WTC11 (cell line): ENCODE measurements around the gene COPE. TPM values are rescaled to one million over a fixed set of nuclear protein-coding genes. Genes with fewer than 3 reads are reported as not detected.
"Not testable (repeated sequence)": the region's sequence is repeated elsewhere in the genome, so short reads cannot be mapped to it uniquely, and the experiment has no call there.

Experiments
- ATAC-seq: fragments of 200-7000 bp; cut with Tn5 transposase; 2 replicates; pipeline ENCODE4 v1.10.0; 2021; ENCODE audit warnings: mild to moderate bottlenecking, moderate library complexity
- CTCF ChIA-PET: fragments of 300-600 bp; sonication (Branson Sonifier 250); formaldehyde crosslinking; loops from one replicate; lab custom pipeline; 2021; ENCODE audit warnings: antibody characterized with exemption; lab: Charles Lee
- POLR2A ChIA-PET: fragments of 350-600 bp; sonication (Branson Sonifier 250); formaldehyde crosslinking; loops from one replicate; lab custom pipeline; 2021; ENCODE audit warnings: antibody characterized with exemption; lab: Charles Lee
- DNase-seq: peaks from one replicate; pipeline ENCODE4 v3.0.0; 2021; ENCODE audit warnings: low spot score
- H3K27ac Mint-ChIP-seq: 2 replicates; pipeline ENCODE4 v1.8.0; 2021; ENCODE audit warnings: mixed read lengths
- H3K27me3 Mint-ChIP-seq: 2 replicates; pipeline ENCODE4 v1.8.0; 2021; ENCODE audit warnings: low read depth, mild to moderate bottlenecking, moderate library complexity, mixed read lengths
- H3K36me3 Mint-ChIP-seq: 2 replicates; pipeline ENCODE4 v1.8.0; 2021; ENCODE audit warnings: mixed read lengths
- H3K4me1 Mint-ChIP-seq: 2 replicates; pipeline ENCODE4 v1.8.0; 2022; ENCODE audit warnings: mixed read lengths
- H3K4me3 Mint-ChIP-seq: 2 replicates; pipeline ENCODE4 v1.8.0; 2021; ENCODE audit warnings: mild to moderate bottlenecking, moderate library complexity, mixed read lengths
- H3K9me3 Mint-ChIP-seq: 2 replicates; pipeline ENCODE4 v1.8.0; 2021; ENCODE audit warnings: mixed read lengths
- ATF1 ChIP-seq: sonication (generic); formaldehyde crosslinking; IDR thresholded peaks from 2 replicates; pipeline ENCODE4 v1.8.1; 2023; ENCODE audit warnings: mild to moderate bottlenecking, moderate library complexity, missing genetic modification reagents
- CREB1 ChIP-seq: sonication (generic); formaldehyde crosslinking; IDR thresholded peaks from 2 replicates; pipeline ENCODE4 v1.8.0; 2023; ENCODE audit warnings: mild to moderate bottlenecking, missing genetic modification reagents
- CREM ChIP-seq: sonication (generic); formaldehyde crosslinking; IDR thresholded peaks from 2 replicates; pipeline ENCODE4 v1.8.1; 2022; ENCODE audit warnings: mild to moderate bottlenecking, missing genetic modification reagents, moderate library complexity
- CTCF ChIP-seq: fragments of 200-600 bp; IDR thresholded peaks from 2 replicates; pipeline ENCODE4 v1.8.0; 2022; ENCODE audit warnings: antibody characterized with exemption
- EMX1 ChIP-seq: fragments of 250-450 bp; sonication (Bioruptor Pico); IDR thresholded peaks from 2 replicates; pipeline ENCODE4 v1.8.0; 2021; ENCODE audit warnings: mild to moderate bottlenecking
- HMGXB4 ChIP-seq: sonication (generic); formaldehyde crosslinking; IDR thresholded peaks from 2 replicates; pipeline ENCODE4 v1.8.1; 2023; ENCODE audit warnings: mild to moderate bottlenecking, moderate library complexity, missing genetic modification reagents
- NR2C2 ChIP-seq: sonication (generic); formaldehyde crosslinking; IDR thresholded peaks from 2 replicates; pipeline ENCODE4 v1.8.0; 2022; ENCODE audit warnings: mild to moderate bottlenecking, missing genetic modification reagents
- SMAD4 ChIP-seq: sonication (generic); formaldehyde crosslinking; IDR thresholded peaks from 2 replicates; pipeline ENCODE4 v1.8.0; 2022; ENCODE audit warnings: mild to moderate bottlenecking, missing genetic modification reagents
- SP1 ChIP-seq: sonication (generic); formaldehyde crosslinking; conservative IDR thresholded peaks from 2 replicates; pipeline ENCODE4 v1.8.1; 2022; ENCODE audit warnings: missing genetic modification reagents
- TCF7 ChIP-seq: sonication (generic); formaldehyde crosslinking; IDR thresholded peaks from 2 replicates; pipeline ENCODE4 v1.8.0; 2022; ENCODE audit warnings: mild to moderate bottlenecking, low read depth, missing genetic modification reagents, moderate library complexity
- ZNF317 ChIP-seq: sonication (generic); formaldehyde crosslinking; IDR thresholded peaks from 2 replicates; pipeline ENCODE4 v1.8.1; 2023; ENCODE audit warnings: low read depth, mild to moderate bottlenecking, moderate library complexity, missing genetic modification reagents, borderline replicate concordance
- ZNF423 ChIP-seq: fragments of 250-450 bp; sonication (Bioruptor Pico); IDR thresholded peaks from 2 replicates; pipeline ENCODE4 v2.1.2; 2022; ENCODE audit warnings: mild to moderate bottlenecking, moderate library complexity
- total RNA-seq: library from RNA; stranded (reverse); gene quantifications from 3 replicates; pipeline ENCODE4 v1.2.3, GENCODE V29; 2021

COPE gene
- total RNA-seq, 1 experiment from 2014 or later, result 228 TPM

GRCh38 chr19:18904334-18905057 lies 14.7 kb downstream of the COPE start:
- ATAC-seq (no peak), DNase-seq (no peak)
- H3K9me3 Mint-ChIP-seq, result no peaks in the 10 kb centered on the region
- no peaks in the 10 kb centered on the region for H3K27me3 Mint-ChIP-seq
- ChIA-PET CTCF (interaction anchor here (1.6 kb wide), 1 partner anchor 15 kb away, joined by 3 read pairs; the partner anchor contains the start of genes COPE and DDX49), POLR2A (no interaction called here)
- H3K27ac Mint-ChIP-seq, result no peak overlapping the region
- no peak overlapping the region for H3K4me3 Mint-ChIP-seq
- TF ChIP-seq CREB1 (CRISPR knock-in tag), result no peak
- no peak for TF ChIP-seq CREM (CRISPR knock-in tag)
- no peak for TF ChIP-seq ZNF317
- TF ChIP-seq CTCF, result no peak
- no peak for TF ChIP-seq SP1 (CRISPR knock-in tag)
- TF ChIP-seq ATF1 (CRISPR knock-in tag), result no peak
- H3K36me3 Mint-ChIP-seq, result peaks cover 8% of the 10 kb centered on the region; the same call in 1 of the 2 replicates
- no peaks in the 10 kb centered on the region for H3K4me1 Mint-ChIP-seq

GRCh38 chr19:18903156-18904037 lies 15.8 kb downstream of the COPE start:
- H3K9me3 Mint-ChIP-seq, result no peaks in the 10 kb centered on the region
- H3K36me3 Mint-ChIP-seq, result peaks cover 8% of the 10 kb centered on the region; the same call in 1 of the 2 replicates
- H3K4me3 Mint-ChIP-seq, result no peak overlapping the region
- no peak for DNase-seq
- ATAC-seq, result no peak
- ChIA-PET POLR2A (no interaction called here), CTCF (interaction anchor here (1.3 to 1.6 kb wide), 2 partner anchors 16 to 56 kb away, joined by 3 to 4 read pairs; partner anchors contain the start of genes COPE and DDX49)
- no peaks in the 10 kb centered on the region for H3K4me1 Mint-ChIP-seq
- no peak overlapping the region for H3K27ac Mint-ChIP-seq
- TF ChIP-seq TCF7, result no peak
- no peak for TF ChIP-seq SMAD4 (CRISPR knock-in tag)
- TF ChIP-seq ZNF423 (CRISPR knock-in tag), result no peak
- TF ChIP-seq CTCF, result no peak
- no peak for TF ChIP-seq NR2C2
- no peak for TF ChIP-seq EMX1
- no peak for TF ChIP-seq HMGXB4 (CRISPR knock-in tag)
- no peaks in the 10 kb centered on the region for H3K27me3 Mint-ChIP-seq

- H3K27me3 Mint-ChIP-seq, H3K4me1 Mint-ChIP-seq, H3K36me3 Mint-ChIP-seq, H3K27ac Mint-ChIP-seq, H3K9me3 Mint-ChIP-seq, DNase-seq, POLR2A ChIA-PET, ATAC-seq, H3K4me3 Mint-ChIP-seq: not testable (repeated sequence)
- CTCF ChIA-PET, result interaction anchor here (1.3 to 1.6 kb wide), 2 partner anchors 17 to 55 kb away, joined by 3 to 4 read pairs; partner anchors contain the start of genes COPE and DDX49
These were observed 16.7 kb downstream of the COPE start for GRCh38 chr19:18902519-18902918.
